Measurements from ENCODE around the gene TPBGL.

DNA sequence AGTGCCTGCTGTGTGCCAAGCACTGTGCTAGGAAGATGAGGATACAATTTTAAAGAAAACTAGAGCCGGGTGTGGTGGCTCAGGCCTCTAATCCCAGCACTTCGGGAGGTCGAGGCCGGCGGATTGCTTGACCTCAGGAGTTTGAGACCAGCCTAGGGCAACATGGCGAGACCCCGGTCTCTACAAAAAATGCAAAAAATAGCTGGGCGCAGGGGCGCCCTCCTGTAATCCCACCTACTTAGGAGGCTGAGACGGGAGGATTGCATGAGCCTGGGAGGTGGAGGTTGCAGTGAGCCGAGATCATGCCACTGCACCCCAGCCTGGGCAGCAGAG lies 8.3 kb downstream of the TPBGL start:
- no peak for TF ChIP-seq POLR2A (IDR thresholded peaks at IDR 0.05)
- peak in 1 of 5 experiments; percentile 6 for TF ChIP-seq CTCF (IDR thresholded peaks at IDR 0.05 in 4 of 5, conservative IDR thresholded peaks at IDR 0.05 in 1 of 5)
